ENCODE measurements around the gene DRD4.
"Not testable (repeated sequence)": the region's sequence is repeated elsewhere in the genome, so short reads cannot be mapped to it uniquely, and the experiment has no call there.

DRD4 gene

DNA sequence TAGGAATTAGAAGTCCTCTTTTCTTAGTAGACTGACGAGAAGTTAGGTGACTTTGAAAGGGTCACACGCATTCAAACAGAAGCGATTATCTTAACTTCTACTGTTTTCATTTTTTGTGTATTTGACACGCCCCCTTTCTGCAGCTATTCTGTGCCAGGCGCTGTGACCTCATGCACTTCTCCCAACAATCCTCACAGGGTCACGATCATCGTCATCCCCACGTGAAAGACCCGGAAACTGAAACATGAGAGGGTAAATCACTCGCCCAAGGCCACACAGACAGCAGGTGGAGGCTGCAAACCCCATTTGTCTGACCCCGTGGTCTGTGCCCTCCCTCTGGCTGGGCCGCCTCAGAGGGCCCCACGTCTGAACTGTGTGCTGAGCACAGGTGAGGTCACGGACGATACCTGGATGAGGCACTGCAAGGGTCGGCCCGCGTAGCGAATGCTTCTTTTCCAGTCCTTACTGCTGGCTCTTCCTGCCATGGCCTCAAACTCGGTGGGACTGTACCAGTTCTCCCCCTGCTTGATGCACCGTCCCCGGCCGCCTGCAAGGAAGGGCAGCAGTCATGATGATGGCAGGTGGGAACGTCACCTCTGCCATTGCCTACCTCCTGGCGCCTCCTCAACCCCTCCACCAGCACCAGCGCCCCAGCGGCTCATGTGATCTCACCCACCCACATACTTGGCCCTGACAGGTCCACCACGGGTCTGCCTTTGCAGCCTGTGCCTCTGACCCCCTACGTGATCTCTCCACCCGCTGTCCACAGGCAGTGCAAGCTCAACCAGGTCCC lies 49.6 kb downstream of the DRD4 start:
- no peak overlapping the region for H3K4me3 ChIP-seq (ENCODE audit: low read depth, low read length)
- TF ChIP-seq, protein P1, sequence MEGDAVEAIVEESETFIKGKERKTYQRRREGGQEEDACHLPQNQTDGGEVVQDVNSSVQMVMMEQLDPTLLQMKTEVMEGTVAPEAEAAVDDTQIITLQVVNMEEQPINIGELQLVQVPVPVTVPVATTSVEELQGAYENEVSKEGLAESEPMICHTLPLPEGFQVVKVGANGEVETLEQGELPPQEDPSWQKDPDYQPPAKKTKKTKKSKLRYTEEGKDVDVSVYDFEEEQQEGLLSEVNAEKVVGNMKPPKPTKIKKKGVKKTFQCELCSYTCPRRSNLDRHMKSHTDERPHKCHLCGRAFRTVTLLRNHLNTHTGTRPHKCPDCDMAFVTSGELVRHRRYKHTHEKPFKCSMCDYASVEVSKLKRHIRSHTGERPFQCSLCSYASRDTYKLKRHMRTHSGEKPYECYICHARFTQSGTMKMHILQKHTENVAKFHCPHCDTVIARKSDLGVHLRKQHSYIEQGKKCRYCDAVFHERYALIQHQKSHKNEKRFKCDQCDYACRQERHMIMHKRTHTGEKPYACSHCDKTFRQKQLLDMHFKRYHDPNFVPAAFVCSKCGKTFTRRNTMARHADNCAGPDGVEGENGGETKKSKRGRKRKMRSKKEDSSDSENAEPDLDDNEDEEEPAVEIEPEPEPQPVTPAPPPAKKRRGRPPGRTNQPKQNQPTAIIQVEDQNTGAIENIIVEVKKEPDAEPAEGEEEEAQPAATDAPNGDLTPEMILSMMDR (IDR thresholded peaks at IDR 0.05; ENCODE audit: low read depth, low read length): no peak

- TF ChIP-seq, protein P1 (IDR thresholded peaks at IDR 0.05; ENCODE audit: low read depth, low read length): no peak
These were observed 50.7 kb downstream of the DRD4 start for GRCh38 chr11:687751-688150.

GRCh38 chr11:688681-689080 lies 51.6 kb downstream of the DRD4 start:
- no peak overlapping the region for H3K4me3 ChIP-seq (ENCODE audit: low read depth, low read length)
- TF ChIP-seq, protein P1 (IDR thresholded peaks at IDR 0.05; ENCODE audit: low read depth, low read length): no peak

More at GRCh38 chr11:687751-688150, 50.7 kb downstream of the DRD4 start:
- no peak overlapping the region for H3K4me3 ChIP-seq (ENCODE audit: low read depth, low read length)

DNA sequence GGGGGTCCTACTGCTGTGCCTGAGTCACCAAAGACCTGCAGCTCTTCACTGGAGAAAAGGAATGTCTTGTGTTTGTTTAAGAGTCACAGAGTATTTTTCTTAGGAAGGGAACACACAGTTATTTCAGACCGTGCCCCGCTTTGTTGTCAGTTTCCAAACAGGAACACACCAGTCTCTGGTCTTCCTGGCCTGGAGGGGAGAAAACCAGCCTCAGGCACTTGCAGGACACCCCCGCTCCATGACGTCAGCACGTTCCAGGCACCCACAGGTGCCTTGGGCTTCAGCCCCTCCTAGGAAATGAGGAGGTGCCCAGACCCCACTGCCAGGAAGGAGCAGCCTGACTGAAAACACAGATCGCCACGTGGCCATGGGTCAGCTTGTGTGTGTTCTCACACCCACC lies 52.6 kb downstream of the DRD4 start:
- TF ChIP-seq, protein P1 (IDR thresholded peaks at IDR 0.05; ENCODE audit: low read depth, low read length): no peak

GRCh38 chr11:690244-690643 lies 53.2 kb downstream of the DRD4 start:
- H3K4me3 ChIP-seq (ENCODE audit: low read depth, low read length): not testable (repeated sequence)

More for the DNA sequence above, 52.6 kb downstream of the DRD4 start:
- H3K4me3 ChIP-seq (ENCODE audit: low read depth, low read length): no peak overlapping the region
